ENCODE measurements around the gene PTPRT. TPM values are rescaled to one million over a fixed set of nuclear protein-coding genes. Genes with fewer than 3 reads are reported as not detected.

The PTPRT gene
- total RNA-seq, 1 experiment from 2014 or later = 0.13 TPM

DNA sequence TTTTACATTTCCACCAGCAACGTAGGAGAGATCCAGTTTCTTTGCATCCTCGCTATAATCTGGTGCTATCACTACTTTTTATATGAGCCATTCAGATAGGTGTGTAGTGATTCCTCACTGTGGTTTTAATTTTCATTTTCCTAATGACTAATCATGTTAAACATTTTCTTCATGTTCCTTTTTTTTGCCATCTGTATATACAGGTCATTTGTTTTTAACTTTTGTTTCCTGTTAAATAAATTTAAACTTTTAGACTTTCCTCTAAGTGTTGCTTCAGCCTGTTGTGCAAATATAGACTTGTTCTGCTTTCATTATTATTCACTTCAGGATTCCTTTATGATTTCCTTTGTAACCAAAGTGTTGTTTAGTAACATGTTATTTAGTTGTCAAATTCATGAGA is 697.4 kb downstream of the PTPRT start:
- H2BK12ac ChIP-seq (ENCODE audit: insufficient read length, low read depth, low read length) = no peak overlapping the region
- no peaks in the 10 kb centered on the region for H4K20me1 ChIP-seq (ENCODE audit: control insufficient read depth, insufficient read depth, insufficient read length)
- no peak overlapping the region for H2AK5ac ChIP-seq (ENCODE audit: insufficient read length, low read length)
- no peak overlapping the region for H4K91ac ChIP-seq (ENCODE audit: insufficient read length, low read depth, low read length)
- no peak overlapping the region for H3K23ac ChIP-seq (ENCODE audit: insufficient read length, low read depth, low read length)
- H3K36me3 Mint-ChIP-seq (ENCODE audit: insufficient read depth in 1 of 3, low read depth in 3 of 3) = no peaks in the 10 kb centered on the region
- no peak overlapping the region for H4K8ac ChIP-seq (replicated peaks; ENCODE audit: insufficient read length, low read depth, low read length)
- no peaks in the 10 kb centered on the region for H3K79me2 ChIP-seq (ENCODE audit: insufficient read depth, low read length)
- H2AFZ ChIP-seq (ENCODE audit: low read length) = no peak overlapping the region
- no peak overlapping the region for H3K56ac ChIP-seq (ENCODE audit: insufficient read length, low read depth, low read length)
- no peak overlapping the region for H3K4me2 ChIP-seq (ENCODE audit: insufficient read depth, insufficient read length, low read length)
- no peak overlapping the region for H3K27ac Mint-ChIP-seq
- no peaks in the 10 kb centered on the region for H3K9me3 Mint-ChIP-seq
- H3K27me3 Mint-ChIP-seq (ENCODE audit: low read depth) = peaks cover 18% of the 10 kb centered on the region
- DNase-seq = no peak
- no peak overlapping the region for H2BK15ac ChIP-seq (ENCODE audit: low read depth, low read length)
- no peak overlapping the region for H3K9ac ChIP-seq (ENCODE audit: extremely low read depth, insufficient read length, low read length)
- H4K5ac ChIP-seq (ENCODE audit: insufficient read length, low read depth, low read length) = no peak overlapping the region
- no peak overlapping the region for H3K4me3 Mint-ChIP-seq
- no peak overlapping the region for H3K4ac ChIP-seq (ENCODE audit: low read depth, low read length)
- H3K79me1 ChIP-seq (ENCODE audit: insufficient read depth, low read depth, low read length, poor library complexity, severe bottlenecking) = no peaks in the 10 kb centered on the region
- no peak overlapping the region for H3T11ph ChIP-seq (ENCODE audit: low read length)
- H3K4me1 ChIP-seq (ENCODE audit: insufficient read depth, low read length) = no peaks in the 10 kb centered on the region
- no peaks in the 10 kb centered on the region for H3K23me2 ChIP-seq (ENCODE audit: insufficient read length, low read depth, low read length, poor library complexity, severe bottlenecking)
- H2BK5ac ChIP-seq (ENCODE audit: insufficient read length, low read length) = no peak overlapping the region
- peaks cover 0 to 8% of the 10 kb centered on the region in 2 experiments; a peak in 1 of 4 replicates for H3K4me1 Mint-ChIP-seq
- H3K27me3 ChIP-seq (ENCODE audit: insufficient read depth, low read length) = no peaks in the 10 kb centered on the region
- WGBS (ENCODE audit: extremely low coverage, insufficient read length, low lambda C conversion rate) = no CpG with 5 or more reads among the region's 2 CpGs
- H3K27ac ChIP-seq (ENCODE audit: insufficient read length, low read depth, low read length) = no peak overlapping the region
- TF ChIP-seq, protein P1, sequence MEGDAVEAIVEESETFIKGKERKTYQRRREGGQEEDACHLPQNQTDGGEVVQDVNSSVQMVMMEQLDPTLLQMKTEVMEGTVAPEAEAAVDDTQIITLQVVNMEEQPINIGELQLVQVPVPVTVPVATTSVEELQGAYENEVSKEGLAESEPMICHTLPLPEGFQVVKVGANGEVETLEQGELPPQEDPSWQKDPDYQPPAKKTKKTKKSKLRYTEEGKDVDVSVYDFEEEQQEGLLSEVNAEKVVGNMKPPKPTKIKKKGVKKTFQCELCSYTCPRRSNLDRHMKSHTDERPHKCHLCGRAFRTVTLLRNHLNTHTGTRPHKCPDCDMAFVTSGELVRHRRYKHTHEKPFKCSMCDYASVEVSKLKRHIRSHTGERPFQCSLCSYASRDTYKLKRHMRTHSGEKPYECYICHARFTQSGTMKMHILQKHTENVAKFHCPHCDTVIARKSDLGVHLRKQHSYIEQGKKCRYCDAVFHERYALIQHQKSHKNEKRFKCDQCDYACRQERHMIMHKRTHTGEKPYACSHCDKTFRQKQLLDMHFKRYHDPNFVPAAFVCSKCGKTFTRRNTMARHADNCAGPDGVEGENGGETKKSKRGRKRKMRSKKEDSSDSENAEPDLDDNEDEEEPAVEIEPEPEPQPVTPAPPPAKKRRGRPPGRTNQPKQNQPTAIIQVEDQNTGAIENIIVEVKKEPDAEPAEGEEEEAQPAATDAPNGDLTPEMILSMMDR (conservative IDR thresholded peaks at IDR 0.05) = no peak
- H2BK120ac ChIP-seq (ENCODE audit: low read depth, low read length, poor library complexity, severe bottlenecking) = no peak overlapping the region
- H3K9me3 ChIP-seq (ENCODE audit: control insufficient read depth, low read depth, low read length) = no peaks in the 10 kb centered on the region
- H2BK20ac ChIP-seq (ENCODE audit: low read depth, low read length, poor library complexity, severe bottlenecking) = no peak overlapping the region
- no peak overlapping the region for H3K18ac ChIP-seq (ENCODE audit: insufficient read length, low read depth, low read length)
- no peak overlapping the region for H3K14ac ChIP-seq (ENCODE audit: insufficient read depth, low read length)
